ENCODE results near the gene FOXP1.
"Not testable (repeated sequence)": the region's sequence is repeated elsewhere in the genome, so short reads cannot be mapped to it uniquely, and the experiment has no call there.

The FOXP1 gene

GRCh38 chr3:70980646-70981170 is 602.8 kb downstream of the FOXP1 start:
- intact Hi-C loops (cut with DNase I), result no loop called here
- no peak for DNase-seq

- intact Hi-C loops (cut with DNase I), result no loop called here
- DNase-seq, result no peak
These were observed 603.4 kb downstream of the FOXP1 start for GRCh38 chr3:70979983-70980645.

- intact Hi-C loops (cut with DNase I), result no loop called here
These were observed 605.8 kb downstream of the FOXP1 start for GRCh38 chr3:70977712-70978111.

GRCh38 chr3:70975981-70976380 is 607.5 kb downstream of the FOXP1 start:
- intact Hi-C loops (cut with DNase I); DNase-seq: not testable (repeated sequence)

More at GRCh38 chr3:70977712-70978111, 605.8 kb downstream of the FOXP1 start:
- no peak for DNase-seq

- no peak for DNase-seq
- intact Hi-C loops (cut with DNase I), result no loop called here
These were observed 608.8 kb downstream of the FOXP1 start for GRCh38 chr3:70974747-70975146.

- intact Hi-C loops (cut with DNase I), result no loop called here
- no peak for DNase-seq
These were observed 610.0 kb downstream of the FOXP1 start for GRCh38 chr3:70973558-70973957.

- intact Hi-C loops (cut with DNase I), result no loop called here
- DNase-seq, result no peak
These were observed 610.7 kb downstream of the FOXP1 start for GRCh38 chr3:70972855-70973254.

- intact Hi-C loops (cut with DNase I), result no loop called here
- no peak for DNase-seq
These were observed 612.6 kb downstream of the FOXP1 start for GRCh38 chr3:70970952-70971351.

- peak in 1 of 42 donors; percentile 30 for DNase-seq
- intact Hi-C loops (cut with DNase I), result no loop called here
These were observed 613.4 kb downstream of the FOXP1 start for GRCh38 chr3:70970171-70970570.

- DNase-seq, result peak in 4 of 42 donors; percentile 31 to 64 (median 42)
- intact Hi-C loops (cut with DNase I), result no loop called here
These were observed 619.9 kb downstream of the FOXP1 start for GRCh38 chr3:70963431-70964275.

GRCh38 chr3:70959506-70960291 is 623.8 kb downstream of the FOXP1 start:
- no peak for DNase-seq
- intact Hi-C loops (cut with DNase I), result no loop called here

GRCh38 chr3:70952033-70952747 is 631.3 kb downstream of the FOXP1 start:
- DNase-seq, result no peak
- intact Hi-C loops (cut with DNase I), result no loop called here

GRCh38 chr3:70951316-70951715 is 632.2 kb downstream of the FOXP1 start:
- intact Hi-C loops (cut with DNase I), result no loop called here
- DNase-seq, result no peak

GRCh38 chr3:70947579-70947978 is 635.9 kb downstream of the FOXP1 start:
- intact Hi-C loops (cut with DNase I), result no loop called here
- DNase-seq, result no peak

- intact Hi-C loops (cut with DNase I), result no loop called here
- DNase-seq, result no peak
These were observed 639.6 kb downstream of the FOXP1 start for GRCh38 chr3:70943886-70944285.

GRCh38 chr3:70933105-70933810 is 650.3 kb downstream of the FOXP1 start:
- no peak for DNase-seq
- intact Hi-C loops (cut with DNase I), result no loop called here

GRCh38 chr3:70930066-70930465 is 653.5 kb downstream of the FOXP1 start:
- DNase-seq, result no peak
- intact Hi-C loops (cut with DNase I), result no loop called here

- DNase-seq, result no peak
- intact Hi-C loops (cut with DNase I), result no loop called here
These were observed 656.3 kb downstream of the FOXP1 start for GRCh38 chr3:70927239-70927638.

Data from head of caudate nucleus (tissue), 42 donors.